ENCODE data around the gene DLG2.

DNA sequence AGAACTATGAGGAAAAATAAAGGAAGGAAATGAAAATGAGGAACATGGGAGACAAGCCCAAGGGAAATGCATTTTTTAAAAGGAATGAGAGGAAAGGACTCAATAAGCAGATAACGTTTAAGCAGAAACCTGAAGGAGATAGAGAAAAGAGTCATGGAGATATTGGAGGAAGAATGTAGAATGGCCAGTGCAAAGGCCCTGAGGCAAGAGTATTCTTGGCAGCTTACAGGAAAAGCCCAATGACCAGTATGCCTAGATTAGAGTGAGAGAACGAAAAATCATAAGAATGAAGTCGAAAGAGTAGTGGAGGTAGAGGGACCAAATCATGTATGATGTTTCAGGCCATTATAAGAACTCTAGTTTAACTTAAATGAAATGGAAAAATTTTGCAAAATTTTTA is 220.3 kb downstream of the DLG2 start:
- no peak for TF ChIP-seq POLR2AphosphoS5 (IDR thresholded peaks at IDR 0.05; ENCODE audit: low read depth, low read length)
- TF ChIP-seq RAD21 (IDR thresholded peaks at IDR 0.05 in 1 of 2, conservative IDR thresholded peaks at IDR 0.05 in 1 of 2; ENCODE audit: low read depth in 2 of 2, low read length in 2 of 2), result no peak
- no peak for TF ChIP-seq CBX5 (IDR thresholded peaks at IDR 0.05; ENCODE audit: low read depth, low read length)
- no peak for TF ChIP-seq MAFK (IDR thresholded peaks at IDR 0.05; ENCODE audit: low read depth, low read length)
- no peak for TF ChIP-seq POLR2A (IDR thresholded peaks at IDR 0.05; ENCODE audit: control extremely low read depth in 1 of 2, low read depth in 2 of 2, low read length in 2 of 2)
- no peak for TF ChIP-seq GABPA (IDR thresholded peaks at IDR 0.05; ENCODE audit: borderline replicate concordance, insufficient read depth, low read length)
- TF ChIP-seq CTCF (IDR thresholded peaks at IDR 0.05; ENCODE audit: control extremely low read depth in 1 of 3, insufficient read depth in 1 of 3, low read depth in 1 of 3, low read length in 3 of 3), result no peak
- TF ChIP-seq CBX8 (IDR thresholded peaks at IDR 0.05; ENCODE audit: borderline replicate concordance, low read depth, low read length), result no peak
- TF ChIP-seq SP2 (IDR thresholded peaks at IDR 0.05; ENCODE audit: low read length), result no peak
- TF ChIP-seq JUND (IDR thresholded peaks at IDR 0.05; ENCODE audit: low read length), result no peak
